CD14-positive monocyte (primary cell): ENCODE data around the gene SART1. TPM values are rescaled to one million over a fixed set of nuclear protein-coding genes. Genes with fewer than 3 reads are reported as not detected.

Source experiments
- DNase-seq, 3 donors: peaks; one replicate each; pipeline ENCODE4 v3.0.0-alpha.2; 2011 to 2022
- H2AFZ ChIP-seq: 2 replicates; pipeline ENCODE4 v1.6.0; 2012; ENCODE audit warnings: mild to moderate bottlenecking, low read depth, low read length, inconsistent platforms; ENCODE audit not compliant: insufficient read depth, poor library complexity, severe bottlenecking
- H3K27ac ChIP-seq, 2 donors: 1 replicate in 1 of 2; 2 replicates in 1 of 2; pipeline ENCODE4 v1.5.1; 2012 to 2013; ENCODE audit warnings: low read length in 2 of 2, control low read depth in 1 of 2, inconsistent platforms in 1 of 2, low read depth in 1 of 2, mild to moderate bottlenecking in 1 of 2
- H3K27me3 ChIP-seq, 2 donors: one replicate each; pipeline versions ENCODE4 v1.6.0 to v1.6.1; 2011 to 2013; ENCODE audit warnings: low read length in 2 of 2; ENCODE audit not compliant: control insufficient read depth in 2 of 2, insufficient read depth in 2 of 2
- H3K36me3 ChIP-seq, 2 donors: replicated peaks in 1 of 2; 1 replicate in 1 of 2; 2 replicates in 1 of 2; pipeline versions ENCODE4 v1.5.1 to v1.6.1; 2012 to 2013; ENCODE audit warnings: low read length in 2 of 2, control low read depth in 1 of 2, inconsistent platforms in 1 of 2, mild to moderate bottlenecking in 1 of 2; ENCODE audit not compliant: insufficient read depth in 2 of 2, control insufficient read depth in 1 of 2
- H3K4me1 ChIP-seq, 2 donors: 1 replicate in 1 of 2; 2 replicates in 1 of 2; pipeline versions ENCODE4 v1.5.1 to v1.6.1; 2012 to 2013; ENCODE audit warnings: low read length in 2 of 2, control low read depth in 1 of 2, inconsistent platforms in 1 of 2, mild to moderate bottlenecking in 1 of 2, moderate library complexity in 1 of 2; ENCODE audit not compliant: insufficient read depth in 2 of 2, control insufficient read depth in 1 of 2
- H3K4me2 ChIP-seq: replicated peaks from 2 replicates; pipeline ENCODE3; 2012; ENCODE audit warnings: low read length, moderate library complexity, mild to moderate bottlenecking; ENCODE audit not compliant: poor library complexity, severe bottlenecking; ENCODE audit errors: extremely low read depth
- H3K4me3 ChIP-seq, 3 experiments: fragments of 200-600 bp in 1 of 3; sonication (generic) in 1 of 3; replicated peaks in 1 of 3; 1 replicate in 2 of 3; 2 replicates in 1 of 3; pipeline ENCODE4 v1.5.1; 2011 to 2013; ENCODE audit warnings: low read length in 3 of 3, mild to moderate bottlenecking in 3 of 3, control low read depth in 2 of 3, low read depth in 2 of 3, inconsistent platforms in 1 of 3, moderate library complexity in 1 of 3
- H3K79me2 ChIP-seq: 2 replicates; pipeline ENCODE4 v1.6.0; 2012; ENCODE audit warnings: mild to moderate bottlenecking, control low read depth, inconsistent platforms, low read length, moderate library complexity; ENCODE audit not compliant: insufficient read depth
- H3K9ac ChIP-seq: 2 replicates; pipeline ENCODE4 v1.6.0; 2017; ENCODE audit warnings: low read length, mild to moderate bottlenecking; ENCODE audit not compliant: insufficient read depth, poor library complexity, severe bottlenecking
- H3K9me3 ChIP-seq, 2 donors: replicated peaks in 1 of 2; 1 replicate in 1 of 2; 2 replicates in 1 of 2; pipeline versions ENCODE4 v1.5.1 to v1.6.1; 2012 to 2013; ENCODE audit warnings: low read length in 2 of 2, control low read depth in 1 of 2; ENCODE audit not compliant: control insufficient read depth in 1 of 2, insufficient read depth in 1 of 2
- H4K20me1 ChIP-seq: 2 replicates; pipeline ENCODE4 v1.6.0; 2012; ENCODE audit warnings: mild to moderate bottlenecking, low read length, control low read depth, moderate library complexity; ENCODE audit not compliant: insufficient read depth
- H3K27ac Mint-ChIP-seq, 7 donors: one replicate each; pipeline ENCODE4 v1.8.0; 2020; ENCODE audit warnings: mild to moderate bottlenecking in 7 of 7, mixed read lengths in 7 of 7, moderate library complexity in 6 of 7, inconsistent platforms in 2 of 7
- H3K27me3 Mint-ChIP-seq, 3 donors: one replicate each; pipeline ENCODE4 v1.8.0; 2021 to 2022; ENCODE audit warnings: low read depth in 3 of 3, mild to moderate bottlenecking in 3 of 3, mixed read lengths in 3 of 3, moderate library complexity in 3 of 3, inconsistent platforms in 1 of 3
- H3K36me3 Mint-ChIP-seq, 2 donors: one replicate each; pipeline ENCODE4 v1.8.0; 2020; ENCODE audit warnings: mixed read lengths in 2 of 2, inconsistent platforms in 1 of 2, mild to moderate bottlenecking in 1 of 2
- H3K4me1 Mint-ChIP-seq: one replicate; pipeline ENCODE4 v1.8.0; 2020; ENCODE audit warnings: mild to moderate bottlenecking, mixed read lengths
- H3K4me3 Mint-ChIP-seq, 2 donors: one replicate each; pipeline ENCODE4 v1.8.0; 2020; ENCODE audit warnings: mild to moderate bottlenecking in 2 of 2, mixed read lengths in 2 of 2, moderate library complexity in 1 of 2
- H3K9me3 Mint-ChIP-seq, 7 donors: one replicate each; pipeline ENCODE4 v1.8.0; 2020 to 2022; ENCODE audit warnings: mixed read lengths in 7 of 7, mild to moderate bottlenecking in 6 of 7, moderate library complexity in 6 of 7, inconsistent platforms in 2 of 7
- CTCF ChIP-seq: fragments of 200-600 bp; IDR thresholded peaks from one replicate; pipeline ENCODE4 v1.8.0; 2022; ENCODE audit warnings: antibody characterized with exemption, mild to moderate bottlenecking
- WGBS: methylation state at CpG from one replicate; pipeline ENCODE4 v1.1.5; 2013; ENCODE audit warnings: missing lambda C conversion rate; ENCODE audit not compliant: insufficient coverage; 5-methylcytosine and 5-hydroxymethylcytosine counted together
- intact Hi-C, 2 donors: fragments of 100-400 bp; cut with micrococcal nuclease; formaldehyde crosslinking; loops; one replicate each; pipeline versions ENCODE4 v1.15.0 to v1.15.1; 2023
- polyA plus RNA-seq, 3 donors: library from polyadenylated mRNA; depleted of rRNA in 1 of 3; unstranded in 2 of 3; stranded (reverse) in 1 of 3; fragments of 300-500 nt in 2 of 3; fragments of >200 nt in 1 of 3; fragmentation: Illumina TruSeq in 2 of 3; gene quantifications; 1 replicate in 2 of 3; 2 replicates in 1 of 3; pipeline ENCODE4 v1.2.3, GENCODE V29; 2012 to 2021

SART1 gene
- polyA plus RNA-seq, 3 donors, result 8.9 to 52.8 (median 16.1) TPM

- Mint-ChIP-seq H3K27me3 (peaks cover 0 to 2% (median 2%) of the 10 kb centered on the region in 3 donors), H3K36me3 (peaks cover 26 to 28% of the 10 kb centered on the region in 2 donors), H3K27ac (peak overlapping the region; percentile 95 to 99 (median 97)), H3K9me3 (peaks cover 0 to 2% (median 0%) of the 10 kb centered on the region in 7 donors), H3K4me3 (peak overlapping the region; percentile 91 to 95), H3K4me1 (peaks cover 31% of the 10 kb centered on the region)
- Histone ChIP-seq H4K20me1 (peaks cover 10% of the 10 kb centered on the region), H3K79me2 (peaks cover 35% of the 10 kb centered on the region), H3K9me3 (no peaks in the 10 kb centered on the region), H3K4me1 (peaks cover 18 to 31% of the 10 kb centered on the region in 2 donors), H3K36me3 (peaks cover 20 to 25% of the 10 kb centered on the region in 2 donors), H3K27ac (peak overlapping the region; percentile 80 to 92), H3K9ac (peak overlapping the region; percentile 94), H3K4me2 (peak overlapping the region; percentile 72), H3K27me3 (no peaks in the 10 kb centered on the region), H3K4me3 (peak overlapping the region; percentile 74 to 97 (median 87)), H2AFZ (peak overlapping the region; percentile 90)
- TF ChIP-seq CTCF, result no peak
- 68% methylated on average over 7 of the region's 16 CpGs for WGBS
- intact Hi-C loops, result loop anchor here (1.0 to 5.0 kb wide), 4 partner anchors 39 to 72 kb away; partner anchors contain the start of genes BANF1 (in 1 of the 2), C11orf68 (in 1 of the 2), DRAP1 (in 1 of the 2) and EIF1AD (in 1 of the 2)
- no peak for DNase-seq
Observed at GRCh38 chr11:65960824-65961266, 689 bp upstream of the SART1 start.

- H3K4me1 Mint-ChIP-seq, result peaks cover 24% of the 10 kb centered on the region
- H3K36me3 Mint-ChIP-seq, result peaks cover 39 to 41% of the 10 kb centered on the region in 2 donors
- Histone ChIP-seq H3K27me3 (no peaks in the 10 kb centered on the region), H3K79me2 (peaks cover 35% of the 10 kb centered on the region), H3K9me3 (no peaks in the 10 kb centered on the region), H4K20me1 (peaks cover 10% of the 10 kb centered on the region), H2AFZ (peak overlapping the region; percentile 41), H3K4me3 (peak overlapping the region; percentile 74 to 97 (median 87)), H3K27ac (peak overlapping the region in 1 of 2 donors; percentile 92), H3K9ac (peak overlapping the region; percentile 94), H3K4me2 (peak overlapping the region; percentile 72), H3K36me3 (peaks cover 33 to 38% of the 10 kb centered on the region in 2 donors), H3K4me1 (peaks cover 18 to 24% of the 10 kb centered on the region in 2 donors)
- H3K4me3 Mint-ChIP-seq, result peak overlapping the region; percentile 91 to 95
- peaks cover 0 to 2% (median 0%) of the 10 kb centered on the region in 7 donors for H3K9me3 Mint-ChIP-seq
- no peak for DNase-seq
- intact Hi-C loops, result loop anchor here (2.0 to 5.0 kb wide), 3 partner anchors 40 to 41 kb away; partner anchors contain the start of genes BANF1 (in 2 of the 2) and EIF1AD (in 2 of the 2)
- no peak for TF ChIP-seq CTCF
- WGBS, result 18% methylated on average over 8 of the region's 13 CpGs
- peak overlapping the region; percentile 52 to 97 (median 89) for H3K27ac Mint-ChIP-seq
- H3K27me3 Mint-ChIP-seq, result peaks cover 0 to 2% (median 2%) of the 10 kb centered on the region in 3 donors
Observed at GRCh38 chr11:65962141-65962564, 619 bp downstream of the SART1 start.
